Stimulated activated CD8-positive, alpha-beta memory T cell treated with anti-CD3 and anti-CD28 coated beads, Interleukin-7, amount 100 ng/mL, for 1 hour (primary cell): ENCODE data around the gene CFL2.
"Not testable (repeated sequence)": the region's sequence is repeated elsewhere in the genome, so short reads cannot be mapped to it uniquely, and the experiment has no call there.

Experiments
- DNase-seq, 2 donors: peaks; one replicate each; pipeline ENCODE4 v3.0.0-alpha.2; 2020; ENCODE audit warnings: low read depth in 2 of 2

CFL2 gene

DNA sequence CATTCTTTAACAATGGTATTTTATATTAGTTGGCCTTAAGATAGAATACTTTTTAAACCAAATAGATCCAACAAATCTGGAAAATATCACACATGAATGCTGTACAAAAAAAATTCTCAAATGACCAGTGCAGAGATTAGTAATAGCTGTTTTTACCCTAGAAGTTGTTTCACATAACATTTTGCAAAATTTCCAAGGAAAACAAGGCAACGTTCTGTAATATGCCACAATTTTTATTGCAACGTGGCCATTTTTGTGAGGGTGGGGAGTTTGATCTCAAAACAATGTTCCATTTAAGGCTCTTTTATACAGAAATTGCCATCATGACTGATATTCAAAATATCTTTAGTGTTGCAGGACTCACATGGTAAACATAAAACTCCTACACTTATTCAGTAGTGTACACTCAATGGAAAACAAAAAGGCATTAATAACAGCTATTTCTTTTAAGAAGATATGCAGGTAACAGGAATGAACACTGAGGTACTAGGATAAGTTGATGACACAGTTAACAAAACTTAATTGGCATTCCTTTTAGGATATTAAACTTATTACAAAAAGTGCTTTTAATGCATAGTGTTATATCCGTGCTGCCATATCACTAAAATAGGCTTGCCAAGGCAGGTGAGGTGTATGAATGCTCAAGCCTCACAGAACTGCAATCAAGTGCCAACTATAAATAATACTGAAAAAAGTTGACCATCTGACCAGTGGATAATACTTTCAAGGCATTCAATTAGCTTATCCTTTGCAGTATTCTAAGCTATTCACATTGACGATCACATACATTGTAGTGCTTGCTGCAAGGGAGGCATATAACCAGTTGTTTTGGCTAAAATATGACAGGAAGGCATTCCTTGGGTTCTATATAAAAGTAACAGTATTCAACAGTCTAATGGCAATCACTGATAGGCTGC lies 2.3 kb downstream of the CFL2 start:
- no peak for DNase-seq

DNA sequence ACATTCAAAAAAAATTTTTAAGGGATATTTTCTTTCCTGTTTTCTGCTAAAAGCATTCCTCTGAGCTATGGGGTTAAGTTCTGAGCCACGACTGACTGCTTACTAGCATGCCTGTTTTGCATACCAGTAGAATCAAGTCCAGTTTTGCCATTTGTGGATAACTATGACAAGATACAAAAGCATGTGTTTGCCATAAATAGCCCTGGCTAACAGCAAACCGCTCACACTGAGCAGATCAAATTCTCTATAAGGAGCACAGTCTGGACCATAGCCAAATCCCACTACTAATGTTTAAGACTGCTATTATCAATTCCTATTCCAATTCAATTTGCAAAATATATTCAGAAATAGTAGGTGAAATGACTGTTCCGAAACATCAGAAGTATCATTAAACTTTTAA lies 3.2 kb downstream of the CFL2 start:
- no peak for DNase-seq

DNA sequence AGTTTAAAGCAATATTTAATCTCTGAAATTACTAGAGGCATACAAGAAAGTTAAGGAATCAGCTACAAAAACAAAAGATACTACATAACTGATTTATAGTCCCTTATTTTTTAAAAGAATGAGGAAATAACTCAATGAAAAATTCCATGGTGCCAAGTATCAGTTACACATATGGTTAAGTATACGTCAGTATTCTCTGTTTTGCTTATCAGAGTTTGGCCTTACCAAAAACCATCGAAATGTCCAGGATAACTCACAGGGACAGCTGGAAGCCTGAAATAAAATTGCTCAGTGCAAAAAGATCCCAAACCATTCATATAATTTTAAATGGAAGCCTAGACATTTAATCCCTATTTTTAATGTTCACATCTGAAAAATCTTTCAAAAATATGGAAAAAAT lies 3.6 kb downstream of the CFL2 start:
- DNase-seq = no peak

GRCh38 chr14:34710006-34710405 lies 4.4 kb downstream of the CFL2 start:
- no peak for DNase-seq

- DNase-seq = no peak
These were observed 6.7 kb downstream of the CFL2 start for GRCh38 chr14:34707722-34708121.

- no peak for DNase-seq
These were observed 12.6 kb downstream of the CFL2 start for GRCh38 chr14:34701808-34702207.

DNA sequence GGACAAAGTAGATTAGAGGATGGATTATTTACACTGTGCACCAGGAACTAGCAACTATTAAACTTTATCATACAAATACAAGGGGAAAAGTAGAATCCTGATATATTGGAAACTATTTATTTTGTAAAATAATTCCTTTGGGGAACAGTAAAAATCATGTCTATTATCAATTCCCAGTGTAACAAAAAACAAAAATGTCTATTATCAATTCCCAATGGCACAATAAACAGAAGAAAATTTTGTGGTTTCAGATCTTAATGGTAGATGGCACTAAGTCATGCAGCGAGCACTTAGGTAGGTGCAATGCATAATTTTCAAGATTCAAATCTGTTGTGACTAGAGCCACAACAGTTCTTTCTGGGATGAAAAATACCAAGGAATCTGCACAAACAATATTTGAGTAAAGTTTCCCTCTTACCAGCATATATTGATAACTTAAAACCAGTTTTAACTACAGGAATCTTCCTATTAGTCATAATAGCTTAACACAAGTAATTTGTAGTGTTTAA lies 13.7 kb downstream of the CFL2 start:
- DNase-seq = no peak

GRCh38 chr14:34699873-34700621 lies 14.3 kb downstream of the CFL2 start:
- DNase-seq = no peak

DNA sequence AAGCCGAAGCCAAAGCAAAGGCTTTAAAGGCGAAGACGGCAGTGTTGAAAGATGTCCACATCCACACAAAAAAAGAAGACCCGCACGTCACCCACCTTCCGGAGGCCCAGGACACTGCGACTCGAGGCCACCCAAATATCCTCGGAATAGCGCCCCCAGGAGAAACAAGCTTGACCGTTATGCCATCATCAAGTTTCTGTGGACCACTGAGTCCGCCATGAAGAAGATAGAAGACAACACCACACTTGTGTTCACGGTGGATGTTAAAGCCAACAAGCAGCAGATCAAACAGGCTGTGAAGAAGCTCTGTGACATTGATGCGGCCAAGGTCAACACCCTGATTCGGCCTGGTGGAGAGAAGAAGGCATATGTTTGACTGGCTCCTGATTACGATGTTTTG lies 20.2 kb downstream of the CFL2 start:
- DNase-seq = not testable (repeated sequence)

DNA sequence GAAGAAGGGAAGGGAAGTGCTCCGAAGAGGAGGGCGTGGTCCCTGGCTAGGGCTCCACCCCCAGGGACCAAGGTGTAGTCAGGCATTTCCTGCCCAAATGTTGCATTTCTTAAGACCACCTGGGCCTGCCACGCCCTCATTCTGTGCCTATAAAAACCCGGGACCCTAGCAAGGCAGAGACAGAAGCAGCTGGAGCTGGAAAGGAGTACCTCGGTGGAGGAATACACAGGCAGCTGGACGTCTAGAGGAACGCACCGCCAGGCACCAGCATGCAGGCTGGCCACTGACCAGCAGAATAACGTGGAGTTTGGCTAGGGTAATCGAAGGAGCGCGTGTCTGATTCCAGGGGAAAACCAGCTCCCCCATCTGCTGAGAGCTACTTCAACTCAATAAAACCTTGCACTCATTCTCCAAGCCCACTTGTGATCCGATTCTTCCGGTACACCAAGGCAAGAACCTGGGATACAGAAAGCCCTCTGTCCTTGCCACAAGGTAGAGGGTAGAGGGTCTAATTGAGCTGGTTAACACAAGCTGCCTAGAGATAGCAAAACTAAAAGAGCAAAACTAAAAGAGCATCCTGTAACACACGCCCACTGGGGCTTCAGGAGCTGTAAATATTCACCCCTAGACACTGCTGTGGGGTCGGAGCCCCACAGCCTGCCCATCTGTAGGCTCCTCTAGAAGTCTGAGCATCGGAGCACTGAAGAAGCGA lies 21.0 kb downstream of the CFL2 start:
- no peak for DNase-seq

GRCh38 chr14:34692898-34693227 lies 21.5 kb downstream of the CFL2 start:
- no peak for DNase-seq

GRCh38 chr14:34692348-34692747 lies 22.0 kb downstream of the CFL2 start:
- no peak for DNase-seq

DNA sequence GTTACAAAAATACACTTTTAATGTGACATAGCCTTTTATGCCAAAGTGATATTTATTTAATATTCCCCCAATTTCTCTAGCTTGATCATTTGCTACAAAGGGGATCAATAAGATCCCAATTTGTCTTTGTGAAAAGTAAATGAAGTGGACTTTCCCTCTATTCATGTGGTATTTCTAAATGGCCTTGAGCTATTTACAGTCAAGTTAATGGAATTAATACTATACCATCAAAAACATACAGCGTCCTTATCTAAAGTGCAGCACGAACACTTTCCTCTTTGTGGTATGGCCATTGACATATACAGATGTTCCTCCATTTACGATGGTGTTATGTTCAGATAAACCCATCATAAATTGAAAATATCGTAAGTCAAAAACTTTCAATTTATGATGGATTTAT lies 23.2 kb downstream of the CFL2 start:
- no peak for DNase-seq

DNA sequence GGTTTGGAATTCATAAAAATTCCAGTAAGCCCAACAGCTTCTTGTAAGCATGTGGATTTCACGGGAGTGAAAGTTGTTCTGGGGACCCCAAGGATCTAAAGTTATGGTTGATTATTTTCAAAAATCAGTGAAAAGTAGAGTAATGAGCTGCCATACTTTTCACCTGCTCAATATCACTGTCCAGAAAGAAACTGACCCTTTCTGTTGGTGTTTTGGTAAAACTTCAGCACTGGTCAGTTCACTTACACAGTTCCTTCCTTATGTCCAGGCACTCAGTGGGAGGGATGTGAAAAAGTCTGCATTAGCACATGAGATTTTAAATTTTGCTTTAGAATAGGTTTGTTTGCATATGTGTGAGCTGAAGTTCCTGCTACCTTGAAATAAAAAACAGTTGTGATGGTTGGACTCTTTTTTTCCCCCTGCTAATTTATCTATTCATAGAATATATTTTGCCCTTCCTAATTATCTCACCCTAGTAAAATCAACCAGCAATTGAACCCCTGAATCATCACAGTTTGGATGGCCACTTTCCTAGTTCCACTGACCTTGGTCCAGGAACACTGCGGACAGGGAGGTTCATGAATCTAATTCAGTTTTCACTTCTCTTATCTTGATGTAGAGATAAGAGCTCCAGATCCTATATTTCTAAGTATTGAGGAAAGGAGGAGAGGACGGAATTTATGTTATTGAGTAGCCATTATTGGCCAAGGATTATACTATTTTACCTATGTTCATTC lies 25.8 kb downstream of the CFL2 start:
- no peak for DNase-seq

- DNase-seq = no peak
These were observed 28.5 kb downstream of the CFL2 start for GRCh38 chr14:34685819-34686428.

DNA sequence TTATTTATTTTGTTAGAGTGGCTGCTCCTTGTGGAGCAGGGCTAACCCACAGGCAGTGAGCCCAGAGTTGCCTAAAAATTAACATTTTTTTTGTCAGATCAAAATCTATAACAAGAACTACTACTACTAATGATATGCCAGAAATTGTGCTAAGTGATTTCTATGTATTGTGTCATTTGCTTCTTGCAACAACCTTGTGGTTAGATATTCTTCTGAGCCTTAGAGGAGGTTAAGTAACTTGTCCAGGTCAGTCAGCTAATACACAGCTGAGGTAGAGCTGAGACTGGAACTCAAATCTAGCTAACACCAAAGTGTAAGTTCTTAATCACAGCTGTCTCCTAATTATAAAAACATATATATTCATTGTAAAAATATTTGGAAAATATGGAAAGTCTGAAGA lies 29.8 kb downstream of the CFL2 start:
- DNase-seq = no peak

DNA sequence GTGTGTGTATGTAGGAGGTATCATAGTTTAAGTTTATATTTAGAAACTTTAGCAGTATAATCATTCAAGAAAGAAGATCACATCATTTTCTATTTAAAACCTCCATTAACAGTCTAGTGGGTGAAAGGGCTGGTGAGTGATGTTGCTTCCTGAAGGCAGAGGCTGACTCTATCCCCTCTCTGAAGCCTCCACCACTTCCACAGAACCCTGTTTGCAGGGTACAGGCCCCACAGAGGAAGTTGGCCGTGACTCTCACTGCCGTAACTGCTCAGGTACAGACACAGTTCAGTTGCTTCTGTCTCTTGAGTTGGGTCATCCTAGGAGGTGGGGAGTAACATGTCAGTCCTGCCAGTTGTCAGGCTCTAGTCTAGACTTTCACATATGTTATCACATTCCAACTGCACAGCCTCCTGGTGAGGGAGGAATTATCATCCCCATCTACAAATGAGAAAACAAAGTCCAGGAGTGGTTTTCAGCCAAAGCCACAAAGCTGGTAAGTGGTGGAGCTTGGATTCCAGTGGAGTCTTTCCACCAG lies 31.5 kb downstream of the CFL2 start:
- DNase-seq = no peak

- DNase-seq = no peak
These were observed 33.5 kb downstream of the CFL2 start for GRCh38 chr14:34680806-34681479.

GRCh38 chr14:34678735-34679134 lies 35.7 kb downstream of the CFL2 start:
- no peak for DNase-seq

GRCh38 chr14:34678306-34678705 lies 36.1 kb downstream of the CFL2 start:
- no peak for DNase-seq
